GM23338 (cell line): Measurements from ENCODE around the gene GGT5. TPM values are rescaled to one million over a fixed set of nuclear protein-coding genes. Genes with fewer than 3 reads are reported as not detected.
A peak's percentile ranks its signal among the peaks of the same experiment; 100 is the strongest.

Experiments
- ATAC-seq: fragments of 200-7000 bp; cut with Tn5 transposase; 3 replicates; pipeline ENCODE4 v1.9.1; 2020
- DNase-seq: peaks from one replicate; pipeline ENCODE4 v3.0.0-alpha.2; 2015; ENCODE audit warnings: low spot score
- H2AFZ ChIP-seq: fragments of 200-600 bp; sonication (generic); 2 replicates; pipeline ENCODE4 v1.8.0; 2016; ENCODE audit warnings: antibody characterized with exemption, mild to moderate bottlenecking, moderate library complexity
- H3F3A ChIP-seq: fragments of 200-600 bp; sonication (generic); replicated peaks from 2 replicates; pipeline ENCODE4 v1.8.0; 2017; ENCODE audit warnings: antibody characterized with exemption, mixed run types, low read depth
- H3K27ac ChIP-seq: fragments of 200-600 bp; sonication (generic); 2 replicates; pipeline ENCODE4 v1.6.1; 2016; ENCODE audit warnings: low read depth
- H3K27me3 ChIP-seq: fragments of 200-600 bp; sonication (generic); 2 replicates; pipeline ENCODE4 v1.8.0; 2016; ENCODE audit warnings: mild to moderate bottlenecking, mixed run types, moderate library complexity; ENCODE audit not compliant: insufficient read depth
- H3K36me3 ChIP-seq: fragments of 200-600 bp; sonication (generic); 2 replicates; pipeline ENCODE4 v1.8.0; 2016; ENCODE audit warnings: mild to moderate bottlenecking; ENCODE audit not compliant: insufficient read depth
- H3K4me1 ChIP-seq: fragments of 200-600 bp; sonication (generic); 2 replicates; pipeline ENCODE4 v1.8.0; 2016; ENCODE audit warnings: mild to moderate bottlenecking, moderate library complexity; ENCODE audit not compliant: insufficient read depth
- H3K4me2 ChIP-seq: fragments of 200-600 bp; sonication (generic); 2 replicates; pipeline ENCODE4 v1.7.1; 2017; ENCODE audit warnings: mixed run types
- H3K4me3 ChIP-seq: fragments of 200-600 bp; sonication (generic); 2 replicates; pipeline ENCODE4 v1.6.1; 2016; ENCODE audit warnings: mixed run types
- H3K79me2 ChIP-seq: fragments of 200-600 bp; sonication (generic); replicated peaks from 2 replicates; pipeline ENCODE4 v1.8.0; 2017; ENCODE audit warnings: mild to moderate bottlenecking; ENCODE audit not compliant: insufficient read depth
- H3K9me2 ChIP-seq: fragments of 200-600 bp; sonication (generic); 2 replicates; pipeline ENCODE4 v1.8.0; 2017; ENCODE audit not compliant: insufficient read depth
- H4K20me1 ChIP-seq: fragments of 200-600 bp; sonication (generic); replicated peaks from 2 replicates; pipeline ENCODE4 v1.8.0; 2017; ENCODE audit warnings: mild to moderate bottlenecking; ENCODE audit not compliant: insufficient read depth
- H3K27ac Mint-ChIP-seq: 2 replicates; pipeline ENCODE4 v1.8.0; 2020; ENCODE audit warnings: inconsistent platforms, mild to moderate bottlenecking, moderate library complexity, mixed read lengths
- H3K27me3 Mint-ChIP-seq: 3 replicates; pipeline ENCODE4 v1.8.0; 2022; ENCODE audit warnings: low read depth, mild to moderate bottlenecking, moderate library complexity, mixed read lengths, inconsistent platforms; ENCODE audit not compliant: insufficient read depth, poor library complexity
- H3K36me3 Mint-ChIP-seq: 3 replicates; pipeline ENCODE4 v1.8.0; 2021; ENCODE audit warnings: low read depth, mild to moderate bottlenecking, inconsistent platforms, moderate library complexity, mixed read lengths
- H3K4me1 Mint-ChIP-seq: 3 replicates; pipeline ENCODE4 v1.8.0; 2020; ENCODE audit warnings: mild to moderate bottlenecking, inconsistent platforms, mixed read lengths
- H3K4me3 Mint-ChIP-seq: 3 replicates; pipeline ENCODE4 v1.8.0; 2021; ENCODE audit warnings: moderate library complexity, mild to moderate bottlenecking, inconsistent platforms, mixed read lengths
- H3K9me3 Mint-ChIP-seq: 3 replicates; pipeline ENCODE4 v1.8.0; 2020; ENCODE audit warnings: moderate library complexity, mild to moderate bottlenecking, inconsistent platforms, mixed read lengths
- CREB1 ChIP-seq: fragments of 250-450 bp; sonication (Bioruptor Pico); IDR thresholded peaks from 2 replicates; pipeline ENCODE4 v1.5.0; 2020; ENCODE audit warnings: low read depth, mild to moderate bottlenecking, moderate library complexity
- EZH2 ChIP-seq: fragments of 200-600 bp; sonication (generic); IDR thresholded peaks from one replicate; pipeline ENCODE4 v1.8.0; 2017; ENCODE audit warnings: antibody characterized with exemption, mild to moderate bottlenecking, low read depth; ENCODE audit not compliant: unreplicated experiment
- EZH2phosphoT487 ChIP-seq: fragments of 200-600 bp; sonication (generic); IDR thresholded peaks from one replicate; pipeline ENCODE4 v1.8.1; 2018; ENCODE audit warnings: antibody characterized with exemption; ENCODE audit not compliant: unreplicated experiment
- POLR2AphosphoS5 ChIP-seq: IDR thresholded peaks from 2 replicates; pipeline ENCODE4 v1.6.1; 2016; ENCODE audit warnings: antibody characterized with exemption, low read depth
- polyA plus RNA-seq: library from polyadenylated mRNA; unstranded; fragments of >200 nt; fragmentation: Nextera tagmentation; extraction: Ambion mirVana; gene quantifications from 2 replicates; pipeline ENCODE4 v1.2.1, GENCODE V29; 2016
- total RNA-seq: library from RNA; depleted of rRNA; stranded (reverse); fragments of >200 nt; shearing (Covaris generic); gene quantifications from 2 replicates; pipeline ENCODE4 v1.2.3, GENCODE V29; 2014
- TF ChIP-seq, protein P1 (sequence below), 2 experiments: fragments of 200-600 bp in 1 of 2; sonication (generic) in 1 of 2; conservative IDR thresholded peaks; 2 replicates each; pipeline versions ENCODE4 v1.5.1 to v1.6.1; 2016 to 2017; ENCODE audit warnings: antibody characterized with exemption in 2 of 2, low read depth in 2 of 2, mild to moderate bottlenecking in 2 of 2, moderate library complexity in 1 of 2

Gene GGT5
- total and polyA plus RNA-seq, 2 experiments from 2014 or later = not detected

DNA sequence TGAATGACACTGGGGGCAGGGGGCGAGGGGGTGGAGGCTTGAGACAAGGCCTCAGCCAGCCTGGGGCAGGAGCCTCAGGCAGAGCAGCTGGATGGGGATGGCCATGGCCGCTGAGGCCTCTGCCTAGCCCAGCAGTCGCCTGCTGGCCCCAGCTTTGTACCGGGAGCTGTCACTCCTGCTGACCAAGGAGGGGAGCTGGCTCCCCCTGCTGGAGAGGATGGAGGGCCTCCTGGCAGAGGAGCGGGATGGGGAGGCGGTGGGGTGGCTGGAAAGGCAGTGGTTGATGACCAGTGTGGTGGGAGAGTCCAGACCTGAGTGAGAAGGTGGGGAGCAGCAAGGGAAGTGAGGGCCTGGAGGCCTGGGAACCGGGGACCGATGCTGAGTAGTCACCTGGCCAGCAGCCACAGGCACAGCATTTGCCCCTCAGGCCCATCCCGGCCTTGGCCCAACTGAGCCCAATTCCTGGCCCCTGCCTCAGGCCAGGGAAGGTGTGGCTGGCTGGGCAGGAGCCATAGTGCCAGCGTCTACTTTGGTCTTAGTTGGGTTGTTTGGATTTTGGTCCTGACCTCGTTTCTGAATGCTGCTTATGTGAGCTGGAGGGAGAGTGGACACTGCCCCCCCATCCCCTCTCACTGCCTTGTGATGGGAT, 69.6 kb downstream of the GGT5 start:
- DNase-seq = peak; percentile 91
- Histone ChIP-seq H3K4me3 (no peak overlapping the region), H3K27me3 (no peaks in the 10 kb centered on the region), H4K20me1 (no peaks in the 10 kb centered on the region), H3K9me2 (no peaks in the 10 kb centered on the region), H3F3A (no peaks in the 10 kb centered on the region), H3K4me2 (no peak overlapping the region), H3K36me3 (no peaks in the 10 kb centered on the region), H3K27ac (no peak overlapping the region), H3K79me2 (no peaks in the 10 kb centered on the region), H2AFZ (no peak overlapping the region), H3K4me1 (no peaks in the 10 kb centered on the region)
- Mint-ChIP-seq H3K36me3 (peaks cover 12% of the 10 kb centered on the region; the same call in 2 of the 3 replicates), H3K4me3 (no peak overlapping the region), H3K27ac (no peak overlapping the region), H3K27me3 (peaks cover 10% of the 10 kb centered on the region), H3K9me3 (no peaks in the 10 kb centered on the region), H3K4me1 (0 out of 3 replicates have a peak, but pooled peaks cover 6% of the 10 kb centered on the region)
- ATAC-seq = peak; percentile 88
- TF ChIP-seq, protein P1, sequence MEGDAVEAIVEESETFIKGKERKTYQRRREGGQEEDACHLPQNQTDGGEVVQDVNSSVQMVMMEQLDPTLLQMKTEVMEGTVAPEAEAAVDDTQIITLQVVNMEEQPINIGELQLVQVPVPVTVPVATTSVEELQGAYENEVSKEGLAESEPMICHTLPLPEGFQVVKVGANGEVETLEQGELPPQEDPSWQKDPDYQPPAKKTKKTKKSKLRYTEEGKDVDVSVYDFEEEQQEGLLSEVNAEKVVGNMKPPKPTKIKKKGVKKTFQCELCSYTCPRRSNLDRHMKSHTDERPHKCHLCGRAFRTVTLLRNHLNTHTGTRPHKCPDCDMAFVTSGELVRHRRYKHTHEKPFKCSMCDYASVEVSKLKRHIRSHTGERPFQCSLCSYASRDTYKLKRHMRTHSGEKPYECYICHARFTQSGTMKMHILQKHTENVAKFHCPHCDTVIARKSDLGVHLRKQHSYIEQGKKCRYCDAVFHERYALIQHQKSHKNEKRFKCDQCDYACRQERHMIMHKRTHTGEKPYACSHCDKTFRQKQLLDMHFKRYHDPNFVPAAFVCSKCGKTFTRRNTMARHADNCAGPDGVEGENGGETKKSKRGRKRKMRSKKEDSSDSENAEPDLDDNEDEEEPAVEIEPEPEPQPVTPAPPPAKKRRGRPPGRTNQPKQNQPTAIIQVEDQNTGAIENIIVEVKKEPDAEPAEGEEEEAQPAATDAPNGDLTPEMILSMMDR (conservative IDR thresholded peaks at IDR 0.05; ENCODE audit: low read depth in 2 of 2) = peak; percentile 81 to 97
- no peak for TF ChIP-seq CREB1 (CRISPR knock-in tag)

DNA sequence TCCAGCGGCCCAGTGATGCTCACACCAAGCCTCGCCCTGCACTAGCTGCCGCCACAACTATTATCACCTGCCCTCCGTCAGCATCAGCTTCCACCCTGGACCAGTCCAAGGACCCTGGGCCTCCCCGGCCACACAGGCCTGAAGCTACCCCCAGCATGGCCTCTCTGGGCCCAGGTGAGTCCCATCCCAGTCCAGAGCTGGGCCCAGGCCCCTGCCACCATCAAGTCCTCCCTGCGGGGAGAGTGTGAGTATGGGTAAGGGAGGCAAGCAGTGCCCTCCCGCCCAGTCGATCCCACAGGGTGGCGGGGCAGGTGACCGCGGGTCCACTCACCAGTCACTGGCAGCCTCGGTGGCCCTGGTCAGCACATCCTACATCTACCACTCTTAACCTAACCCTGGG, 73.1 kb downstream of the GGT5 start:
- Mint-ChIP-seq H3K27ac (no peak overlapping the region), H3K9me3 (no peaks in the 10 kb centered on the region), H3K27me3 (peaks cover 8% of the 10 kb centered on the region), H3K4me3 (no peak overlapping the region), H3K36me3 (peaks cover 12% of the 10 kb centered on the region), H3K4me1 (0 out of 3 replicates have a peak, but pooled peaks cover 3% of the 10 kb centered on the region)
- 0 out of 2 replicates have a peak, but pooled peaks cover 3% of the 10 kb centered on the region for H3K36me3 ChIP-seq
- TF ChIP-seq, protein P1 (conservative IDR thresholded peaks at IDR 0.05; ENCODE audit: low read depth in 2 of 2) = no peak
- TF ChIP-seq EZH2phosphoT487 = no peak
- no peak for TF ChIP-seq POLR2AphosphoS5
- TF ChIP-seq EZH2 = no peak
- H2AFZ ChIP-seq = no peak overlapping the region
- H3F3A ChIP-seq = no peaks in the 10 kb centered on the region
- H3K27ac ChIP-seq = no peak overlapping the region
- no peaks in the 10 kb centered on the region for H3K27me3 ChIP-seq
- no peaks in the 10 kb centered on the region for H4K20me1 ChIP-seq
- no peak for DNase-seq
- H3K79me2 ChIP-seq = no peaks in the 10 kb centered on the region
- H3K4me1 ChIP-seq = no peaks in the 10 kb centered on the region
- ATAC-seq = no peak
- no peak overlapping the region for H3K4me2 ChIP-seq
- H3K4me3 ChIP-seq = no peak overlapping the region
- no peaks in the 10 kb centered on the region for H3K9me2 ChIP-seq
